SK-N-SH treated with all-trans-retinoic acid at 6 μM for 48 hours (cell line): ENCODE measurements around the gene ADD1.

ENCODE experiments used
- ATAC-seq: fragments of 200-7000 bp; cut with Tn5 transposase; 3 replicates; pipeline ENCODE4 v1.9.1; 2020; ENCODE audit warnings: mild to moderate bottlenecking, moderate library complexity
- ARNTL ChIP-seq: fragments of 450-650 bp; formaldehyde crosslinking; IDR thresholded peaks from 2 replicates; pipeline ENCODE4 v1.5.0; 2020; ENCODE audit warnings: low read depth, mild to moderate bottlenecking, moderate library complexity, borderline replicate concordance
- BACH2 ChIP-seq: fragments of 250-450 bp; sonication (Bioruptor Pico); IDR thresholded peaks from 2 replicates; pipeline ENCODE4 v1.9.0; 2021; ENCODE audit warnings: mild to moderate bottlenecking, borderline replicate concordance
- CREB5 ChIP-seq: fragments of 250-450 bp; sonication (Bioruptor Pico); IDR thresholded peaks from 2 replicates; pipeline ENCODE4 v1.5.1; 2020; ENCODE audit warnings: low read depth, mild to moderate bottlenecking, moderate library complexity
- CSDC2 ChIP-seq: fragments of 250-450 bp; sonication (Bioruptor Pico); IDR thresholded peaks from 2 replicates; pipeline ENCODE4 v1.5.0; 2020; ENCODE audit warnings: mild to moderate bottlenecking, moderate library complexity
- CSRNP3 ChIP-seq: fragments of 250-450 bp; sonication (Bioruptor Pico); IDR thresholded peaks from 2 replicates; pipeline ENCODE4 v1.5.1; 2021; ENCODE audit warnings: mild to moderate bottlenecking, moderate library complexity
- ESRRG ChIP-seq: fragments of 250-450 bp; sonication (Bioruptor Pico); IDR thresholded peaks from 2 replicates; pipeline ENCODE4 v1.6.1; 2021; ENCODE audit warnings: mild to moderate bottlenecking
- GLIS3 ChIP-seq: fragments of 250-450 bp; sonication (Bioruptor Pico); IDR thresholded peaks from 2 replicates; pipeline ENCODE4 v1.5.0; 2020; ENCODE audit warnings: mild to moderate bottlenecking, moderate library complexity
- ISL1 ChIP-seq: fragments of 250-450 bp; sonication (Bioruptor Pico); IDR thresholded peaks from 2 replicates; pipeline ENCODE4 v2.1.2; 2022; ENCODE audit warnings: mild to moderate bottlenecking, moderate library complexity
- OSR1 ChIP-seq: fragments of 250-450 bp; sonication (Bioruptor Pico); IDR thresholded peaks from 2 replicates; pipeline ENCODE4 v1.8.0; 2022; ENCODE audit warnings: moderate library complexity, mild to moderate bottlenecking, inconsistent platforms
- PATZ1 ChIP-seq: fragments of 250-450 bp; sonication (Bioruptor Pico); IDR thresholded peaks from 2 replicates; pipeline ENCODE4 v1.8.0; 2020; ENCODE audit warnings: mild to moderate bottlenecking, moderate library complexity, borderline replicate concordance
- PPARA ChIP-seq: fragments of 250-450 bp; sonication (Bioruptor Pico); IDR thresholded peaks from 2 replicates; pipeline ENCODE4 v1.5.0; 2020; ENCODE audit warnings: mild to moderate bottlenecking, borderline replicate concordance
- RARB ChIP-seq: fragments of 250-450 bp; sonication (Bioruptor Pico); IDR thresholded peaks from 2 replicates; pipeline ENCODE4 v1.8.0; 2021; ENCODE audit warnings: mild to moderate bottlenecking, moderate library complexity
- SNAI2 ChIP-seq: fragments of 250-450 bp; sonication (Bioruptor Pico); IDR thresholded peaks from 2 replicates; pipeline ENCODE4 v1.5.0; 2020; ENCODE audit warnings: mild to moderate bottlenecking, moderate library complexity
- TCF4 ChIP-seq: fragments of 250-450 bp; sonication (Bioruptor Pico); IDR thresholded peaks from 2 replicates; pipeline ENCODE4 v1.8.0; 2021; ENCODE audit warnings: mild to moderate bottlenecking, moderate library complexity, borderline replicate concordance
- TOX ChIP-seq: fragments of 250-450 bp; sonication (Bioruptor Pico); IDR thresholded peaks from 2 replicates; pipeline ENCODE4 v1.8.0; 2021; ENCODE audit warnings: mild to moderate bottlenecking, moderate library complexity, borderline replicate concordance
- TSHZ2 ChIP-seq: fragments of 250-450 bp; sonication (Bioruptor Pico); IDR thresholded peaks from 2 replicates; pipeline ENCODE4 v1.5.0; 2020; ENCODE audit warnings: mild to moderate bottlenecking, moderate library complexity
- ZC3H10 ChIP-seq: fragments of 250-450 bp; sonication (Bioruptor Pico); IDR thresholded peaks from 2 replicates; pipeline ENCODE4 v1.5.1; 2021; ENCODE audit warnings: mild to moderate bottlenecking, moderate library complexity
- ZFP3 ChIP-seq: fragments of 250-450 bp; sonication (Bioruptor Pico); IDR thresholded peaks from 2 replicates; pipeline ENCODE4 v1.5.0; 2020; ENCODE audit warnings: mild to moderate bottlenecking, moderate library complexity
- ZFP30 ChIP-seq: fragments of 450-650 bp; formaldehyde crosslinking; IDR thresholded peaks from 2 replicates; pipeline ENCODE4 v1.5.0; 2022; ENCODE audit warnings: mild to moderate bottlenecking, moderate library complexity
- ZNF565 ChIP-seq: fragments of 450-650 bp; formaldehyde crosslinking; conservative IDR thresholded peaks from 2 replicates; pipeline ENCODE4 v1.5.0; 2020; ENCODE audit warnings: low read depth, mild to moderate bottlenecking, moderate library complexity
- ZNF70 ChIP-seq: fragments of 450-650 bp; formaldehyde crosslinking; IDR thresholded peaks from 2 replicates; pipeline ENCODE4 v1.5.0; 2020; ENCODE audit warnings: mild to moderate bottlenecking, moderate library complexity
- TF ChIP-seq, protein P1 (sequence below): fragments of 250-450 bp; sonication (Bioruptor Pico); IDR thresholded peaks from 2 replicates; pipeline ENCODE4 v1.8.0; 2021; ENCODE audit warnings: low read depth, mild to moderate bottlenecking, moderate library complexity, borderline replicate concordance

The ADD1 gene

DNA sequence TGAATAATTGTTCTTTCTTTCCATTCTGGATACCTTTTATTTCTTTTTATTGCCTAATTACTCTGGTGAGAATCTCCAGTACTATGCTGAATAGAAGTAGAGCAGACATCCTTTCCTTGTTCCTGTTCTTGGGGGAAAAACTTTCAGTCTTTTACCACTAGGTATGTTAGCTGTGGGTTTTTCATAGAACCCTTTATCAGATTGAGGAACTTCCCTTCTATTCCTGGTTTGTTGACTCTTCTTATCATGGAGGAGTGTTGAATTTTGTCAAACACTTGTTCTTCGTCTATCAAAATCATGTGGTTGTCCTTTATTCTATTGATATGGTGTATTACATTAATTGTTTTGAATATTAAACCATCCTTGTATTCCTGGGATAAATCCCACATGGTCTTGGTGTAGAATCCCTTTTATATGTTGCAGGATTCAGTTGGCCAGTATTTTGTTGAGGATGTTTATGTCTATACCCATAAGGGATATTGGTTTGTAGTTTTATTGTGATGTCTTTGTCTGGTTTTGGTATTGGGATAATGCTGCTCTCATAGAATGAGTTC is 27.2 kb upstream of the ADD1 start:
- no peak for TF ChIP-seq TSHZ2 (CRISPR knock-in tag)
- TF ChIP-seq TOX (CRISPR knock-in tag), result no peak
- no peak for TF ChIP-seq ZFP3 (CRISPR knock-in tag)
- TF ChIP-seq PPARA (CRISPR knock-in tag), result no peak
- TF ChIP-seq GLIS3 (CRISPR knock-in tag), result no peak
- TF ChIP-seq BACH2, result no peak
- TF ChIP-seq SNAI2, result no peak
- TF ChIP-seq OSR1 (CRISPR knock-in tag), result no peak
- no peak for TF ChIP-seq ZFP30
- no peak for TF ChIP-seq ZNF70 (CRISPR knock-in tag)
- no peak for TF ChIP-seq ZNF565
- TF ChIP-seq CSDC2 (CRISPR knock-in tag), result no peak
- TF ChIP-seq ISL1 (CRISPR knock-in tag), result no peak
- TF ChIP-seq CREB5 (CRISPR knock-in tag), result no peak
- TF ChIP-seq ARNTL (CRISPR knock-in tag), result no peak
- no peak for TF ChIP-seq ESRRG (CRISPR knock-in tag)
- TF ChIP-seq PATZ1, result no peak
- no peak for TF ChIP-seq CSRNP3
- TF ChIP-seq, protein P1, sequence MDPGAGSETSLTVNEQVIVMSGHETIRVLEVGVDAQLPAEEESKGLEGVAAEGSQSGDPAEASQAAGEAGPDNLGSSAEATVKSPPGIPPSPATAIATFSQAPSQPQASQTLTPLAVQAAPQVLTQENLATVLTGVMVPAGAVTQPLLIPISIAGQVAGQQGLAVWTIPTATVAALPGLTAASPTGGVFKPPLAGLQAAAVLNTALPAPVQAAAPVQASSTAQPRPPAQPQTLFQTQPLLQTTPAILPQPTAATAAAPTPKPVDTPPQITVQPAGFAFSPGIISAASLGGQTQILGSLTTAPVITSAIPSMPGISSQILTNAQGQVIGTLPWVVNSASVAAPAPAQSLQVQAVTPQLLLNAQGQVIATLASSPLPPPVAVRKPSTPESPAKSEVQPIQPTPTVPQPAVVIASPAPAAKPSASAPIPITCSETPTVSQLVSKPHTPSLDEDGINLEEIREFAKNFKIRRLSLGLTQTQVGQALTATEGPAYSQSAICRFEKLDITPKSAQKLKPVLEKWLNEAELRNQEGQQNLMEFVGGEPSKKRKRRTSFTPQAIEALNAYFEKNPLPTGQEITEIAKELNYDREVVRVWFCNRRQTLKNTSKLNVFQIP (CRISPR knock-in tag), result no peak
- no peak for TF ChIP-seq RARB (CRISPR knock-in tag)
- no peak for ATAC-seq

DNA sequence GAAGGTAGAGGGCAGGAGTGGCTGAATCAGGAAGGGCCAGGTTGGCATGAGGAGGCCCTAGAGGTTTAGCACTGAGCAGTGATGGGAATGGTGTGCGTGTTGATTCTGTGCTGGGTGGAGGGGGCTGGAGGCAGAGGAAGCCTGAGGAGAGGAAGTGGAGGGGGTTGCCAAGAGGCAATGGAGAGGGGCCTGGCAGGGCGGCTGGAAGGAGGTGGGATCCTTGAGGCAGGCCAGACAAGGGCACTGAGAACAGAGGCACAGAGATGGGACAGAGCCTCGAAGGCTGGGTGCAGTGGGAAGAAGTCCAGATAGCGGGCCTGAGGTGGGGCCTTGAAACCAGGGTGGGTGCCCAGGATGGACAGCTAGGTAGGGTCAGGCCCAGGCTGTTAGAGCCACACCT is 26.5 kb upstream of the ADD1 start:
- no peak for ATAC-seq
- TF ChIP-seq CSDC2 (CRISPR knock-in tag), result no peak
- no peak for TF ChIP-seq OSR1 (CRISPR knock-in tag)
- TF ChIP-seq ARNTL (CRISPR knock-in tag), result no peak
- TF ChIP-seq PPARA (CRISPR knock-in tag), result no peak
- TF ChIP-seq SNAI2, result no peak
- no peak for TF ChIP-seq CSRNP3
- no peak for TF ChIP-seq ZNF565
- TF ChIP-seq TOX (CRISPR knock-in tag), result no peak
- TF ChIP-seq TCF4 (CRISPR knock-in tag), result no peak
- TF ChIP-seq ZC3H10 (CRISPR knock-in tag), result no peak
- no peak for TF ChIP-seq TSHZ2 (CRISPR knock-in tag)
- TF ChIP-seq ZFP3 (CRISPR knock-in tag), result no peak
